IMR-90 (cell line): ENCODE data around the gene CHST2. TPM values are rescaled to one million over a fixed set of nuclear protein-coding genes. Genes with fewer than 3 reads are reported as not detected.

Experiments used
- ATAC-seq: fragments of 200-7000 bp; cut with Tn5 transposase; 2 replicates; pipeline ENCODE4 v1.9.1; 2020; ENCODE audit warnings: low read depth, mild to moderate bottlenecking, moderate library complexity
- BruUV-seq: library from RNA; stranded (reverse); fragments of 400-500 nt; replicated peaks from 2 replicates; lab custom pipeline; 2021; lab: Mats Ljungman, UMichigan
- CTCF ChIA-PET: fragments of 300-600 bp; formaldehyde crosslinking; extraction: SDS; loops from one replicate; lab custom pipeline; 2021; ENCODE audit warnings: antibody characterized with exemption; lab: Yijun Ruan, JAX
- POLR2A ChIA-PET: fragments of 300-600 bp; sonication (Branson Sonifier 250); formaldehyde crosslinking; loops from one replicate; lab custom pipeline; 2022; ENCODE audit warnings: antibody characterized with exemption; ENCODE audit not compliant: unreplicated experiment; lab: Charles Lee
- DNase-seq: peaks from one replicate; pipeline ENCODE4 v3.0.0; 2013
- H2AFZ ChIP-seq: replicated peaks from 2 replicates; pipeline ENCODE3; 2013; ENCODE audit warnings: low read length, mild to moderate bottlenecking; ENCODE audit not compliant: poor library complexity
- H2AK5ac ChIP-seq: 2 replicates; pipeline ENCODE4 v1.6.1; 2013; ENCODE audit warnings: low read depth, low read length, inconsistent platforms
- H2AK9ac ChIP-seq: replicated peaks from 2 replicates; pipeline ENCODE3; 2013; ENCODE audit warnings: mild to moderate bottlenecking, low read depth, low read length, moderate library complexity; ENCODE audit not compliant: poor library complexity
- H2BK120ac ChIP-seq: 2 replicates; pipeline ENCODE4 v1.6.1; 2013; ENCODE audit warnings: low read depth, low read length, inconsistent platforms
- H2BK15ac ChIP-seq: 3 replicates; pipeline ENCODE4 v1.6.1; 2013; ENCODE audit warnings: low read depth, low read length, inconsistent platforms
- H2BK20ac ChIP-seq: 2 replicates; pipeline ENCODE4 v1.6.1; 2013; ENCODE audit warnings: low read depth, mild to moderate bottlenecking, inconsistent platforms, low read length, moderate library complexity
- H2BK5ac ChIP-seq: 2 replicates; pipeline ENCODE4 v1.6.1; 2013; ENCODE audit warnings: mild to moderate bottlenecking, low read depth, low read length, inconsistent platforms; ENCODE audit not compliant: poor library complexity, severe bottlenecking
- H3K14ac ChIP-seq: replicated peaks from 2 replicates; pipeline ENCODE4 v1.6.1; 2013; ENCODE audit warnings: low read depth, low read length, inconsistent platforms
- H3K18ac ChIP-seq: 2 replicates; pipeline ENCODE4 v1.6.1; 2013; ENCODE audit warnings: low read depth, low read length, control low read depth
- H3K23ac ChIP-seq: 2 replicates; pipeline ENCODE4 v1.6.1; 2013; ENCODE audit warnings: low read depth, low read length, inconsistent platforms
- H3K27ac ChIP-seq: 2 replicates; pipeline ENCODE4 v1.5.1; 2013; ENCODE audit warnings: mild to moderate bottlenecking, control low read depth, low read length; ENCODE audit not compliant: insufficient read depth
- H3K27me3 ChIP-seq: 2 replicates; pipeline ENCODE4 v1.6.1; 2013; ENCODE audit warnings: low read length; ENCODE audit not compliant: control insufficient read depth, insufficient read depth
- H3K36me3 ChIP-seq: 2 replicates; pipeline ENCODE4 v1.6.1; 2013; ENCODE audit warnings: low read length, mixed read lengths; ENCODE audit not compliant: control insufficient read depth, insufficient read depth
- H3K4ac ChIP-seq: 2 replicates; pipeline ENCODE4 v1.6.1; 2013; ENCODE audit warnings: low read depth, low read length, inconsistent platforms
- H3K4me1 ChIP-seq: 2 replicates; pipeline ENCODE4 v1.6.1; 2013; ENCODE audit warnings: low read length, mixed read lengths; ENCODE audit not compliant: control insufficient read depth, insufficient read depth
- H3K4me2 ChIP-seq: 2 replicates; pipeline ENCODE4 v1.6.1; 2013; ENCODE audit warnings: low read depth, mild to moderate bottlenecking, control low read depth, low read length, moderate library complexity
- H3K4me3 ChIP-seq: 2 replicates; pipeline ENCODE4 v1.5.1; 2013; ENCODE audit warnings: low read depth, mild to moderate bottlenecking, control low read depth, low read length, moderate library complexity; ENCODE audit not compliant: insufficient read depth
- H3K56ac ChIP-seq: 2 replicates; pipeline ENCODE4 v1.6.1; 2013; ENCODE audit warnings: low read length, inconsistent platforms; ENCODE audit not compliant: insufficient read depth; ENCODE audit errors: extremely low read depth
- H3K79me1 ChIP-seq, 2 experiments: 2 replicates each; pipeline ENCODE4 v1.6.1; 2013; ENCODE audit warnings: low read length in 2 of 2, inconsistent platforms in 1 of 2, low read depth in 1 of 2
- H3K9ac ChIP-seq: 2 replicates; pipeline ENCODE4 v1.6.1; 2013; ENCODE audit warnings: low read depth, low read length, control low read depth
- H3K9me1 ChIP-seq: 2 replicates; pipeline ENCODE4 v1.6.1; 2013; ENCODE audit warnings: low read length, inconsistent platforms; ENCODE audit not compliant: insufficient read depth
- H3K9me3 ChIP-seq: 2 replicates; pipeline ENCODE4 v1.6.1; 2013; ENCODE audit warnings: low read length; ENCODE audit not compliant: control insufficient read depth, insufficient read depth
- H4K20me1 ChIP-seq: 2 replicates; pipeline ENCODE4 v1.6.1; 2013; ENCODE audit warnings: low read length, inconsistent platforms; ENCODE audit not compliant: insufficient read depth
- H4K5ac ChIP-seq: 2 replicates; pipeline ENCODE4 v1.6.1; 2013; ENCODE audit warnings: mild to moderate bottlenecking, low read depth, low read length, control low read depth
- H4K8ac ChIP-seq, 2 experiments: 2 replicates each; pipeline ENCODE4 v1.6.1; 2013; ENCODE audit warnings: low read depth in 2 of 2, low read length in 2 of 2, control low read depth in 1 of 2, inconsistent platforms in 1 of 2
- H4K91ac ChIP-seq: 2 replicates; pipeline ENCODE4 v1.6.1; 2013; ENCODE audit warnings: low read depth, low read length, inconsistent platforms; ENCODE audit not compliant: insufficient read depth
- CTCF ChIP-seq: conservative IDR thresholded peaks from 2 replicates; pipeline ENCODE4 v1.5.1; 2012; ENCODE audit warnings: mild to moderate bottlenecking, low read depth, low read length, improper control_type of control experiment
- NFE2L2 ChIP-seq: fragments of 150-350 bp; IDR thresholded peaks from 2 replicates; pipeline ENCODE4 v1.6.1; 2016; ENCODE audit warnings: low read depth, mild to moderate bottlenecking, low read length
- WGBS, 2 experiments: methylation state at CpG; one replicate each; pipeline versions ENCODE4 v1.1.5 to v1.1.7; 2013; ENCODE audit warnings: missing lambda C conversion rate in 2 of 2; ENCODE audit not compliant: insufficient read length in 1 of 2; ENCODE audit errors: extremely low coverage in 2 of 2; 5-methylcytosine and 5-hydroxymethylcytosine counted together
- dilution Hi-C: fragments of 300-500 bp; cut with HindIII; formaldehyde crosslinking; loops from one replicate; pipeline ENCODE4 v1.14.3; 2018; ENCODE audit warnings: low sequenced_read_pairs; ENCODE audit not compliant: unreplicated experiment
- in situ Hi-C: fragments of 300-500 bp; cut with MboI; formaldehyde crosslinking; loops from 3 replicates; pipeline ENCODE4 v1.14.3; 2019; ENCODE audit warnings: low sequenced_read_pairs, inconsistent platforms, mixed read lengths
- intact Hi-C: fragments of 100-400 bp; cut with micrococcal nuclease; formaldehyde crosslinking; loops from 2 replicates; pipeline ENCODE4 v1.10.0; 2022
- polyA plus RNA-seq, 3 experiments: library from polyadenylated mRNA; depleted of rRNA; stranded (reverse); fragments of >200 nt; gene quantifications; 2 replicates each; pipeline ENCODE4 v1.2.3, GENCODE V29; 2012; ENCODE audit warnings: low replicate concordance in 1 of 3
- total RNA-seq: library from RNA; depleted of rRNA; stranded (reverse); fragments of >200 nt; gene quantifications from 2 replicates; pipeline ENCODE4 v1.2.3, GENCODE V29; 2012
- TF ChIP-seq, protein P1 (sequence below): fragments of 150-350 bp; IDR thresholded peaks from 2 replicates; pipeline ENCODE4 v1.6.1; 2016; ENCODE audit warnings: low read depth, mild to moderate bottlenecking, low read length, moderate library complexity, borderline replicate concordance

Gene CHST2
- total and polyA plus RNA-seq, 2 of the 4 experiments (the other 2 are of a cell fraction): 0.90 to 1.4 TPM

- Histone ChIP-seq H3K36me3 (no peaks in the 10 kb centered on the region), H3K79me1 (no peaks in the 10 kb centered on the region), H3K56ac (no peak overlapping the region), H4K5ac (no peak overlapping the region), H2AK5ac (no peak overlapping the region), H4K8ac (no peak overlapping the region), H3K27me3 (peaks cover 2% of the 10 kb centered on the region; the same call in 1 of the 2 replicates), H3K18ac (no peak overlapping the region), H3K14ac (no peak overlapping the region), H2BK5ac (no peak overlapping the region), H4K91ac (no peak overlapping the region), H2AFZ (no peak overlapping the region), H3K4me2 (no peak overlapping the region), H3K23ac (no peak overlapping the region), H3K9ac (no peak overlapping the region), H2BK15ac (no peak overlapping the region), H3K4ac (no peak overlapping the region), H2BK20ac (no peak overlapping the region), H3K9me1 (no peaks in the 10 kb centered on the region), H3K9me3 (0 out of 2 replicates have a peak, but pooled peaks cover 1% of the 10 kb centered on the region), H3K4me3 (no peak overlapping the region), H4K20me1 (no peaks in the 10 kb centered on the region), H3K4me1 (no peaks in the 10 kb centered on the region), H2BK120ac (no peak overlapping the region), H3K27ac (no peak overlapping the region), H2AK9ac (no peak overlapping the region)
- no peak for DNase-seq
- no TSS peak for BruUV-seq
- ATAC-seq: no peak
- ChIA-PET POLR2A (interaction anchor here (0.6 kb wide), 1 partner anchor 27 kb away, joined by 5 read pairs; no protein-coding TSS in a partner anchor), CTCF (no interaction called here)
- no peak for TF ChIP-seq NFE2L2
- TF ChIP-seq CTCF: no peak
- TF ChIP-seq, protein P1, sequence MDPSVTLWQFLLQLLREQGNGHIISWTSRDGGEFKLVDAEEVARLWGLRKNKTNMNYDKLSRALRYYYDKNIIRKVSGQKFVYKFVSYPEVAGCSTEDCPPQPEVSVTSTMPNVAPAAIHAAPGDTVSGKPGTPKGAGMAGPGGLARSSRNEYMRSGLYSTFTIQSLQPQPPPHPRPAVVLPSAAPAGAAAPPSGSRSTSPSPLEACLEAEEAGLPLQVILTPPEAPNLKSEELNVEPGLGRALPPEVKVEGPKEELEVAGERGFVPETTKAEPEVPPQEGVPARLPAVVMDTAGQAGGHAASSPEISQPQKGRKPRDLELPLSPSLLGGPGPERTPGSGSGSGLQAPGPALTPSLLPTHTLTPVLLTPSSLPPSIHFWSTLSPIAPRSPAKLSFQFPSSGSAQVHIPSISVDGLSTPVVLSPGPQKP: no peak
- dilution Hi-C loops (no loop called here), in situ Hi-C loops (no loop called here), intact Hi-C loops (no loop called here)
- WGBS, 2 experiments: no CpG with 5 or more reads among the region's 2 CpGs
Measured at GRCh38 chr3:143147707-143148106, 28.1 kb downstream of the CHST2 start.
